Occipital lobe (tissue), 2 donors: ENCODE results near the gene GREB1. TPM values are rescaled to one million over a fixed set of nuclear protein-coding genes. Genes with fewer than 3 reads are reported as not detected.

Experiments used
- DNase-seq: peaks from one replicate; lab custom pipeline; 2025; lab: John Stamatoyannopoulos, UW
- total RNA-seq: library from RNA; depleted of rRNA; stranded (reverse); fragments of >200 nt; gene quantifications from one replicate; pipeline ENCODE4 v1.2.3, GENCODE V29; 2014

Gene GREB1
- total RNA-seq, 1 donor from 2014 or later, result 1.4 TPM

GRCh38 chr2:11578986-11579774 is 45.3 kb downstream of the GREB1 start:
- DNase-seq, result no peak

GRCh38 chr2:11579867-11580659 is 46.2 kb downstream of the GREB1 start:
- no peak for DNase-seq

- no peak for DNase-seq
These were observed 46.9 kb downstream of the GREB1 start for GRCh38 chr2:11580697-11581096.

- DNase-seq, result no peak
These were observed 47.4 kb downstream of the GREB1 start for GRCh38 chr2:11581124-11581796.

GRCh38 chr2:11581797-11582611 is 48.2 kb downstream of the GREB1 start:
- DNase-seq, result no peak

GRCh38 chr2:11582612-11582861 is 48.7 kb downstream of the GREB1 start:
- no peak for DNase-seq

GRCh38 chr2:11582862-11583752 is 49.3 kb downstream of the GREB1 start:
- DNase-seq, result peak; percentile 25

- DNase-seq, result peak; percentile 85
These were observed 50.1 kb downstream of the GREB1 start for GRCh38 chr2:11583840-11584524.

GRCh38 chr2:11584525-11585056 is 50.7 kb downstream of the GREB1 start:
- DNase-seq, result no peak

- DNase-seq, result no peak
These were observed 51.2 kb downstream of the GREB1 start for GRCh38 chr2:11585071-11585470.

GRCh38 chr2:11588228-11589110 is 54.6 kb downstream of the GREB1 start:
- DNase-seq, result no peak

GRCh38 chr2:11589316-11589940 is 55.6 kb downstream of the GREB1 start:
- no peak for DNase-seq

GRCh38 chr2:11590193-11590592 is 56.3 kb downstream of the GREB1 start:
- no peak for DNase-seq

- DNase-seq, result no peak
These were observed 57.2 kb downstream of the GREB1 start for GRCh38 chr2:11591091-11591490.

- DNase-seq, result no peak
These were observed 59.1 kb downstream of the GREB1 start for GRCh38 chr2:11592671-11593574.

GRCh38 chr2:11596801-11597200 is 63.0 kb downstream of the GREB1 start:
- no peak for DNase-seq
